ENCODE measurements around the gene LRIG1.

DNA sequence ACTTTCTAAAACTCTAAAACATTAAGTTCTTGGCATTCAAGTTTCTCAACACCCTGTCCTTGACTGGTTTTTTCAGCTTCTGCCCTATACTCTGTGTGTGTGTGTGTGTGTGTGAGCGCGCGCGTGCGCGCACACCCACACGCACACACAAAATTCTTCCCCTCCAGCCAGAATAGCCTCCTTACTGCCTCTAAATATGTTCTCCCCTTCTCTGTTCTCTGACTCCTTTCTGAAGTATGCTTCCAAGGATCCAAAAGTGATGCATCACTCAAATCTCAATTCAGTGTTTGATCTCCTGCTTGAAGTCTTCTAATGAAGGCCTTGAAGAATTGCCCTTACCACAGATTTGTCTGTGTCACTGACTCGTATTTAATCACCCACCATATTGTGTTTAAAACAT, 150.2 kb downstream of the LRIG1 start:
- TF ChIP-seq, protein P1, sequence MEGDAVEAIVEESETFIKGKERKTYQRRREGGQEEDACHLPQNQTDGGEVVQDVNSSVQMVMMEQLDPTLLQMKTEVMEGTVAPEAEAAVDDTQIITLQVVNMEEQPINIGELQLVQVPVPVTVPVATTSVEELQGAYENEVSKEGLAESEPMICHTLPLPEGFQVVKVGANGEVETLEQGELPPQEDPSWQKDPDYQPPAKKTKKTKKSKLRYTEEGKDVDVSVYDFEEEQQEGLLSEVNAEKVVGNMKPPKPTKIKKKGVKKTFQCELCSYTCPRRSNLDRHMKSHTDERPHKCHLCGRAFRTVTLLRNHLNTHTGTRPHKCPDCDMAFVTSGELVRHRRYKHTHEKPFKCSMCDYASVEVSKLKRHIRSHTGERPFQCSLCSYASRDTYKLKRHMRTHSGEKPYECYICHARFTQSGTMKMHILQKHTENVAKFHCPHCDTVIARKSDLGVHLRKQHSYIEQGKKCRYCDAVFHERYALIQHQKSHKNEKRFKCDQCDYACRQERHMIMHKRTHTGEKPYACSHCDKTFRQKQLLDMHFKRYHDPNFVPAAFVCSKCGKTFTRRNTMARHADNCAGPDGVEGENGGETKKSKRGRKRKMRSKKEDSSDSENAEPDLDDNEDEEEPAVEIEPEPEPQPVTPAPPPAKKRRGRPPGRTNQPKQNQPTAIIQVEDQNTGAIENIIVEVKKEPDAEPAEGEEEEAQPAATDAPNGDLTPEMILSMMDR (IDR thresholded peaks at IDR 0.05): no peak
- TF ChIP-seq POLR2A (IDR thresholded peaks at IDR 0.05; ENCODE audit: low read depth) (no peak), POLR2AphosphoS5 (IDR thresholded peaks at IDR 0.05) (no peak)
